ENCODE measurements around the gene WDR75. TPM values are rescaled to one million over a fixed set of nuclear protein-coding genes. Genes with fewer than 3 reads are reported as not detected.

Gene WDR75
- total and polyA plus RNA-seq, 2 donors: 40.7 to 41.6 TPM

DNA sequence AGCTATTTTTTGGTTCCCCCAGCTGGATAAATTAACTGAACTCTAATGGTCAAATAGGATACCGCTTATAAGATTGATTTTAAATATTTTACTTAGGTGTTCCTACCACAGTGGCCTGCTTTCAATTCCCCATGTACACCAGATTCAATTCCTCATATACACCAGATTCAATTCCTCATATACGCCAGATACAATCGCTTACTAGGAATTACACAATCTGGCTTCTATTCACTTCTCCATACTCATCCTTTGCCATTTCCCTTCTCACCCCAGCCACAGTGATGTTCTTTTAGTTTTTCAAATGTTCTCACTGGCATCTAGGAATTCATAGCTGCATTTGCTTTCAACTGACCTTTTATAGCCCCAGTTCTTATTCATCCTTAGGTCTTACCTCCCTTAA lies 72.8 kb downstream of the WDR75 start:
- 98% methylated on average over 3 of the region's 3 CpGs for WGBS
- Histone ChIP-seq H3K27me3 (ENCODE audit: control insufficient read depth in 2 of 2, insufficient read depth in 1 of 2, low read length in 1 of 2) (no peaks in the 10 kb centered on the region), H3K27ac (ENCODE audit: low read depth in 1 of 2, low read length in 1 of 2) (no peak overlapping the region), H3K9me3 (ENCODE audit: control insufficient read depth in 2 of 2, insufficient read depth in 1 of 2, low read length in 1 of 2) (no peaks in the 10 kb centered on the region), H3K4me3 (ENCODE audit: low read length in 2 of 2) (no peak overlapping the region), H3K4me1 (ENCODE audit: control insufficient read depth in 2 of 2, insufficient read depth in 2 of 2, low read length in 2 of 2) (no peaks in the 10 kb centered on the region), H3K36me3 (ENCODE audit: control insufficient read depth in 2 of 2, insufficient read depth in 2 of 2, low read length in 1 of 2) (no peaks in the 10 kb centered on the region)
- DNase-seq (ENCODE audit: low read depth in 6 of 9, low spot score in 9 of 9): no peak

GRCh38 chr2:189515264-189515663 lies 74.0 kb downstream of the WDR75 start:
- no peak overlapping the region for H3K4me3 ChIP-seq (ENCODE audit: low read length in 2 of 2)
- H3K27me3 ChIP-seq (ENCODE audit: control insufficient read depth in 2 of 2, insufficient read depth in 1 of 2, low read length in 1 of 2): no peaks in the 10 kb centered on the region
- no peaks in the 10 kb centered on the region for H3K4me1 ChIP-seq (ENCODE audit: control insufficient read depth in 2 of 2, insufficient read depth in 2 of 2, low read length in 2 of 2)
- H3K36me3 ChIP-seq (ENCODE audit: control insufficient read depth in 2 of 2, insufficient read depth in 2 of 2, low read length in 1 of 2): no peaks in the 10 kb centered on the region
- no peaks in the 10 kb centered on the region for H3K9me3 ChIP-seq (ENCODE audit: control insufficient read depth in 2 of 2, insufficient read depth in 1 of 2, low read length in 1 of 2)
- no peak for DNase-seq (ENCODE audit: low read depth in 6 of 9, low spot score in 9 of 9)
- WGBS: 91% methylated on average over 1 of the region's 1 CpG
- no peak overlapping the region for H3K27ac ChIP-seq (ENCODE audit: low read depth in 1 of 2, low read length in 1 of 2)

DNA sequence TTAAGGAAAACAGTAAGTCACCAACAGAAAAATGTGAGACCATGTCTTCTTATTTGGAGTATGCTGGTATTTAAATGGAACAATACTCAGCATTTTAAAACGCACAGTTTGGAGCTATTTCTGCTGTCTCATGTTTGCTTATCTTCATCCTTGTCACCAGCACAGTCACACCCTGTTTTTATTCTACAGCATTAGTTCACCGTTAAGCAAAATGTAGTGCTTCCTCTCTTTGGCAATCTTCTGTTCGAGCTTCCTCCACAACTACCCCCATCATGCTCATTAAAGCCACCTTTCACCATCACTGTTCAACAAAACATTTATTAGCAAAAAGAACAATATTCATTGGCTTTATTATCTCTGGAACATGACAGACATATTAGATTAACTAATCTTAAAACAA lies 75.3 kb downstream of the WDR75 start:
- Histone ChIP-seq H3K27ac (ENCODE audit: low read depth in 1 of 2, low read length in 1 of 2) (no peak overlapping the region), H3K9me3 (ENCODE audit: control insufficient read depth in 2 of 2, insufficient read depth in 1 of 2, low read length in 1 of 2) (no peaks in the 10 kb centered on the region), H3K4me3 (ENCODE audit: low read length in 2 of 2) (no peak overlapping the region), H3K4me1 (ENCODE audit: control insufficient read depth in 2 of 2, insufficient read depth in 2 of 2, low read length in 2 of 2) (no peaks in the 10 kb centered on the region), H3K27me3 (ENCODE audit: control insufficient read depth in 2 of 2, insufficient read depth in 1 of 2, low read length in 1 of 2) (no peaks in the 10 kb centered on the region), H3K36me3 (ENCODE audit: control insufficient read depth in 2 of 2, insufficient read depth in 2 of 2, low read length in 1 of 2) (no peaks in the 10 kb centered on the region)
- whole genome bisulfite sequencing: 53% methylated on average over 3 of the region's 3 CpGs
- no peak for DNase-seq (ENCODE audit: low read depth in 6 of 9, low spot score in 9 of 9)

GRCh38 chr2:189517847-189518535 lies 76.7 kb downstream of the WDR75 start:
- Histone ChIP-seq H3K36me3 (ENCODE audit: control insufficient read depth in 2 of 2, insufficient read depth in 2 of 2, low read length in 1 of 2) (no peaks in the 10 kb centered on the region), H3K27me3 (ENCODE audit: control insufficient read depth in 2 of 2, insufficient read depth in 1 of 2, low read length in 1 of 2) (no peaks in the 10 kb centered on the region), H3K4me1 (ENCODE audit: control insufficient read depth in 2 of 2, insufficient read depth in 2 of 2, low read length in 2 of 2) (no peaks in the 10 kb centered on the region), H3K4me3 (ENCODE audit: low read length in 2 of 2) (no peak overlapping the region), H3K9me3 (ENCODE audit: control insufficient read depth in 2 of 2, insufficient read depth in 1 of 2, low read length in 1 of 2) (no peaks in the 10 kb centered on the region), H3K27ac (ENCODE audit: low read depth in 1 of 2, low read length in 1 of 2) (no peak overlapping the region)
- DNase-seq (ENCODE audit: low read depth in 6 of 9, low spot score in 9 of 9): no peak
- WGBS: 97% methylated on average over 6 of the region's 6 CpGs

DNA sequence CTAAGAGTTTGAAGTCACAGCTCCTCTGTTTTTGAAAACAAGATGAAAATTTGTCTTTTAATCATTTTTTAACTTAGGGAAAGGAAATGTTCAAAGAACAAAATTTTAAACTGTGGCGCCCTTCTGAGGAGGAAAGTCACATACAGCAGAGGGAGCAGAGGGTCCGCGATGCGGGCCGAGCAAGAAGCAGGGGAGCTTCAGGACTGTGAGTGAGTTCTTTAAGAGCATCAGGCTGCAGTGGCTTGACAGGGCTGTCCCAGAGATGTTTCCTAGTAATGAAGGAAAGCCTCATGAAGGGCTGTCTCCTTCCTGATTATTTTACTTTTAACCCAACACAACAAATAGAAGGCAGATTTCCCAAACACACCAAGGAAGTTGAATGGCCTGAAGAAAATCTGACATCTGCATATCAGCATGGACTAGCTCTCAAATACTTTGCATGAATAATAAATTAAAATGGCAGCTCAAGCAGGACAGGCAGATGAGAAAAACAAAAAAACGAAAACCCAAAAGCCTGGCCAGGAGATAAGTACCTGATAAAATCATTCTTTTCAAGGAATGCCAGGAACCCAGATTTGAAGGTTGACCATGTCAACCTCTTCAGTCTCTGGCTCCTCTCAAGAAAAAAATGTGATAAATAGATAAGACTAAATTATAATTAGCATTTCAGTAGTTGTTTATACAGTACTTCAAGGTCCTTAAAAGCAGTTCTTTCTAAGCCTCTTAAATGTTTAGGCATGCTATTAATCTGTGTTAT lies 78.5 kb downstream of the WDR75 start:
- Histone ChIP-seq H3K4me1 (ENCODE audit: control insufficient read depth in 2 of 2, insufficient read depth in 2 of 2, low read length in 2 of 2) (no peaks in the 10 kb centered on the region), H3K27ac (ENCODE audit: low read depth in 1 of 2, low read length in 1 of 2) (no peak overlapping the region), H3K4me3 (ENCODE audit: low read length in 2 of 2) (no peak overlapping the region), H3K36me3 (ENCODE audit: control insufficient read depth in 2 of 2, insufficient read depth in 2 of 2, low read length in 1 of 2) (no peaks in the 10 kb centered on the region), H3K9me3 (ENCODE audit: control insufficient read depth in 2 of 2, insufficient read depth in 1 of 2, low read length in 1 of 2) (no peaks in the 10 kb centered on the region), H3K27me3 (ENCODE audit: control insufficient read depth in 2 of 2, insufficient read depth in 1 of 2, low read length in 1 of 2) (no peaks in the 10 kb centered on the region)
- 96% methylated on average over 6 of the region's 6 CpGs for WGBS
- DNase-seq (ENCODE audit: low read depth in 6 of 9, low spot score in 9 of 9): no peak

GRCh38 chr2:189521699-189522434 lies 80.6 kb downstream of the WDR75 start:
- WGBS: 89% methylated on average over 2 of the region's 2 CpGs
- no peaks in the 10 kb centered on the region for H3K36me3 ChIP-seq (ENCODE audit: control insufficient read depth in 2 of 2, insufficient read depth in 2 of 2, low read length in 1 of 2)
- H3K4me1 ChIP-seq (ENCODE audit: control insufficient read depth in 2 of 2, insufficient read depth in 2 of 2, low read length in 2 of 2): no peaks in the 10 kb centered on the region
- no peaks in the 10 kb centered on the region for H3K27me3 ChIP-seq (ENCODE audit: control insufficient read depth in 2 of 2, insufficient read depth in 1 of 2, low read length in 1 of 2)
- H3K27ac ChIP-seq (ENCODE audit: low read depth in 1 of 2, low read length in 1 of 2): no peak overlapping the region
- no peak for DNase-seq (ENCODE audit: low read depth in 6 of 9, low spot score in 9 of 9)
- no peaks in the 10 kb centered on the region for H3K9me3 ChIP-seq (ENCODE audit: control insufficient read depth in 2 of 2, insufficient read depth in 1 of 2, low read length in 1 of 2)
- H3K4me3 ChIP-seq (ENCODE audit: low read length in 2 of 2): no peak overlapping the region

- WGBS: 95% methylated on average over 5 of the region's 5 CpGs
- no peaks in the 10 kb centered on the region for H3K4me1 ChIP-seq (ENCODE audit: control insufficient read depth in 2 of 2, insufficient read depth in 2 of 2, low read length in 2 of 2)
- no peaks in the 10 kb centered on the region for H3K27me3 ChIP-seq (ENCODE audit: control insufficient read depth in 2 of 2, insufficient read depth in 1 of 2, low read length in 1 of 2)
- no peak for DNase-seq (ENCODE audit: low read depth in 6 of 9, low spot score in 9 of 9)
- H3K4me3 ChIP-seq (ENCODE audit: low read length in 2 of 2): no peak overlapping the region
- no peak overlapping the region for H3K27ac ChIP-seq (ENCODE audit: low read depth in 1 of 2, low read length in 1 of 2)
- no peaks in the 10 kb centered on the region for H3K36me3 ChIP-seq (ENCODE audit: control insufficient read depth in 2 of 2, insufficient read depth in 2 of 2, low read length in 1 of 2)
- no peaks in the 10 kb centered on the region for H3K9me3 ChIP-seq (ENCODE audit: control insufficient read depth in 2 of 2, insufficient read depth in 1 of 2, low read length in 1 of 2)
Observed at GRCh38 chr2:189522435-189523151, 81.3 kb downstream of the WDR75 start.

- H3K4me1 ChIP-seq (ENCODE audit: control insufficient read depth in 2 of 2, insufficient read depth in 2 of 2, low read length in 2 of 2): no peaks in the 10 kb centered on the region
- H3K9me3 ChIP-seq (ENCODE audit: control insufficient read depth in 2 of 2, insufficient read depth in 1 of 2, low read length in 1 of 2): no peaks in the 10 kb centered on the region
- H3K27ac ChIP-seq (ENCODE audit: low read depth in 1 of 2, low read length in 1 of 2): no peak overlapping the region
- H3K27me3 ChIP-seq (ENCODE audit: control insufficient read depth in 2 of 2, insufficient read depth in 1 of 2, low read length in 1 of 2): no peaks in the 10 kb centered on the region
- WGBS: 82% methylated on average over 4 of the region's 4 CpGs
- no peaks in the 10 kb centered on the region for H3K36me3 ChIP-seq (ENCODE audit: control insufficient read depth in 2 of 2, insufficient read depth in 2 of 2, low read length in 1 of 2)
- no peak overlapping the region for H3K4me3 ChIP-seq (ENCODE audit: low read length in 2 of 2)
- no peak for DNase-seq (ENCODE audit: low read depth in 6 of 9, low spot score in 9 of 9)
Observed at GRCh38 chr2:189524746-189525145, 83.5 kb downstream of the WDR75 start.
